ENCODE data around the gene SUGCT. TPM values are rescaled to one million over a fixed set of nuclear protein-coding genes. Genes with fewer than 3 reads are reported as not detected.

SUGCT gene
- total and polyA plus RNA-seq, 9 of the 15 experiments (the other 6 are each of a cell fraction or from before 2014, with no cell fraction given): 0.58 to 2.5 (median 1.4) TPM

DNA sequence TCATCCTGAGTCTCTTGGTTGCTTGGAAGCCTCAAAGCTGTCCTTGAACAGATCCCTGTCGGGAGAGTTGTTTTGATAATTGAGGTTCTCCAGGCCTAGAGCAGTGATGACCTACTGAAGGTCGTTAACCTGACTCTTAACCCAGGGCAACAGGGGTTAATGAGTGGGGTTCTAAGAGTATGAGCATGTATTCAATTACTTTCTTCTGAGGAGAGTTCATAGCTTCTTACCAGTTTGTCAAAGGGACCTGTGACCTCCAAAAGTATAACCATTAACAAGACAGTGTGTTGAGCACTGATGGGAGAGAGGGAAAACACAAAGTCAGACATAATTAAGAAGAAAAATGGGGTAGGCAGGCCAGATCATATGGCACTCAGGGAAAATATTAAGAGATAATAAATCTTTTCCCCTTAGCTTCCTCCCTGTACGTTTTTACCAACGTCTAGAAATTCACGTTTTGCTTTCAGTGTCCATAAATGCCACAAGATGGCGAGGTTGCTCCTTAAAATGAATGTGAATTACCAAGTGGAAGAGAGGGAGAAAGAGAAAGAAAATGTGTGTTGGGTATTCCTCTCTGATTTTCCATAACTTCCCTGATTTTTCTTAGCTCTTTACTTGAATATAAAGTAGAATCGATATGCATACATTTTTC is 97.6 kb downstream of the SUGCT start:
- no peak overlapping the region for H3K27ac ChIP-seq (ENCODE audit: extremely low read depth, low read depth, low read length)
- POLR2A ChIA-PET: interaction anchor here (0.9 to 1.0 kb wide), 3 partner anchors 13 to 155 kb away, joined by 3 to 5 read pairs (median 3); partner anchors contain the start of gene SUGCT
- CTCF ChIA-PET (ENCODE audit: low intra/inter-chr PET ratio): no interaction called here
- ATAC-seq (peak; percentile 78), FAIRE-seq (peak; percentile 70), DNase-seq (ENCODE audit: extremely low read depth in 1 of 4, low spot score in 3 of 4) (peak in 2 of 4 experiments; percentile 20 to 50)
- 0% methylated on average over 7 of the region's 7 CpGs for WGBS (ENCODE audit: insufficient coverage, low coverage, missing lambda C conversion rate)
- H3K4me2 ChIP-seq (ENCODE audit: insufficient read depth, low read length): no peak overlapping the region
- H3K36me3 ChIP-seq (ENCODE audit: control insufficient read depth, insufficient read depth, low read length): no peaks in the 10 kb centered on the region
- H4K20me1 ChIP-seq (replicated peaks; ENCODE audit: control insufficient read depth, insufficient read depth, low read length): no peaks in the 10 kb centered on the region
- intact Hi-C loops (cut with micrococcal nuclease): loop anchor here (2.0 kb wide), 2 partner anchors 96 to 1464 kb away; no protein-coding TSS in a partner anchor
- H3K4me1 ChIP-seq (replicated peaks in 1 of 2; ENCODE audit: control insufficient read depth in 2 of 2, insufficient read depth in 2 of 2, low read length in 2 of 2): no peaks in the 10 kb centered on the region
- in situ Hi-C loops (cut with MboI): no loop called here
- H3K9me1 ChIP-seq (ENCODE audit: control insufficient read depth, insufficient read depth, low read length): no peaks in the 10 kb centered on the region
- H3K79me2 ChIP-seq (ENCODE audit: control insufficient read depth, insufficient read depth, low read length): no peaks in the 10 kb centered on the region
- H3K9me3 ChIP-seq (replicated peaks; ENCODE audit: control insufficient read depth, insufficient read depth, low read depth, low read length): no peaks in the 10 kb centered on the region
- no peak overlapping the region for H3K9ac ChIP-seq (ENCODE audit: insufficient read depth in 1 of 2, low read depth in 2 of 2, low read length in 2 of 2)
- H3K27me3 ChIP-seq (ENCODE audit: control insufficient read depth in 2 of 2, insufficient read depth in 2 of 2, low read length in 2 of 2): no peaks in the 10 kb centered on the region
- BruUV-seq (replicated peaks): no TSS peak
- no peak overlapping the region for H3K4me3 ChIP-seq
- no peak overlapping the region for H2AFZ ChIP-seq (ENCODE audit: low read depth, low read length)
- TF ChIP-seq, protein P1, sequence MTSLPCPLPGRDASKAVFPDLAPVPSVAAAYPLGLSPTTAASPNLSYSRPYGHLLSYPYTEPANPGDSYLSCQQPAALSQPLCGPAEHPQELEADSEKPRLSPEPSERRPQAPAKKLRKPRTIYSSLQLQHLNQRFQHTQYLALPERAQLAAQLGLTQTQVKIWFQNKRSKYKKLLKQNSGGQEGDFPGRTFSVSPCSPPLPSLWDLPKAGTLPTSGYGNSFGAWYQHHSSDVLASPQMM (CRISPR knock-in tag; IDR thresholded peaks at IDR 0.05): no peak
- TF ChIP-seq TCF7L2 (IDR thresholded peaks at IDR 0.05; ENCODE audit: low read depth, low read length) (no peak), CTCF (IDR thresholded peaks at IDR 0.05 in 2 of 3, conservative IDR thresholded peaks at IDR 0.05 in 1 of 3; ENCODE audit: insufficient read depth in 2 of 3, low read depth in 1 of 3, low read length in 3 of 3) (peak; percentile 49 to 70 (median 58); a peak in 5 of 6 replicates), ZFX (CRISPR knock-in tag; IDR thresholded peaks at IDR 0.05) (no peak), SMC3 (conservative IDR thresholded peaks at IDR 0.05; ENCODE audit: insufficient read depth, low read depth, low read length) (peak; percentile 40; the same call in 1 of the 2 replicates), ZBTB26 (CRISPR knock-in tag; IDR thresholded peaks at IDR 0.05) (no peak), EP300 (IDR thresholded peaks at IDR 0.05; ENCODE audit: low read length) (no peak)
- TF ChIP-seq, protein P2, sequence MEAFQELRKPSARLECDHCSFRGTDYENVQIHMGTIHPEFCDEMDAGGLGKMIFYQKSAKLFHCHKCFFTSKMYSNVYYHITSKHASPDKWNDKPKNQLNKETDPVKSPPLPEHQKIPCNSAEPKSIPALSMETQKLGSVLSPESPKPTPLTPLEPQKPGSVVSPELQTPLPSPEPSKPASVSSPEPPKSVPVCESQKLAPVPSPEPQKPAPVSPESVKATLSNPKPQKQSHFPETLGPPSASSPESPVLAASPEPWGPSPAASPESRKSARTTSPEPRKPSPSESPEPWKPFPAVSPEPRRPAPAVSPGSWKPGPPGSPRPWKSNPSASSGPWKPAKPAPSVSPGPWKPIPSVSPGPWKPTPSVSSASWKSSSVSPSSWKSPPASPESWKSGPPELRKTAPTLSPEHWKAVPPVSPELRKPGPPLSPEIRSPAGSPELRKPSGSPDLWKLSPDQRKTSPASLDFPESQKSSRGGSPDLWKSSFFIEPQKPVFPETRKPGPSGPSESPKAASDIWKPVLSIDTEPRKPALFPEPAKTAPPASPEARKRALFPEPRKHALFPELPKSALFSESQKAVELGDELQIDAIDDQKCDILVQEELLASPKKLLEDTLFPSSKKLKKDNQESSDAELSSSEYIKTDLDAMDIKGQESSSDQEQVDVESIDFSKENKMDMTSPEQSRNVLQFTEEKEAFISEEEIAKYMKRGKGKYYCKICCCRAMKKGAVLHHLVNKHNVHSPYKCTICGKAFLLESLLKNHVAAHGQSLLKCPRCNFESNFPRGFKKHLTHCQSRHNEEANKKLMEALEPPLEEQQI (IDR thresholded peaks at IDR 0.05): no peak

Data from K562 (cell line).